HEK293 (cell line): Measurements from ENCODE around the gene RHBDL2.
A peak's percentile ranks its signal among the peaks of the same experiment; 100 is the strongest.

Experiments used
- CTCF ChIA-PET: fragments of 350-600 bp; formaldehyde crosslinking; extraction: SDS; loops from one replicate; lab custom pipeline; 2021; ENCODE audit warnings: antibody characterized with exemption; lab: Yijun Ruan, JAX
- POLR2A ChIA-PET: fragments of 300-600 bp; formaldehyde crosslinking; extraction: SDS; loops from one replicate; lab custom pipeline; 2020; ENCODE audit warnings: antibody characterized with exemption, inconsistent platforms; lab: Yijun Ruan, JAX
- H3K27ac ChIP-seq: fragments of 200-500 bp; sonication (Bioruptor generic); 2 replicates; pipeline ENCODE4 v1.5.1; 2014; ENCODE audit warnings: low read depth, low read length, control low read depth, inconsistent platforms; ENCODE audit errors: extremely low read depth
- H3K36me3 ChIP-seq, 2 experiments: fragments of 200-500 bp in 1 of 2; sonication (Bioruptor generic) in 1 of 2; 1 replicate in 1 of 2; 2 replicates in 1 of 2; pipeline ENCODE4 v1.5.1; 2014 to 2017; ENCODE audit warnings: inconsistent platforms in 2 of 2, low read length in 2 of 2; ENCODE audit not compliant: control insufficient read depth in 2 of 2, insufficient read depth in 1 of 2
- H3K4me1 ChIP-seq: fragments of 200-500 bp; sonication (Bioruptor generic); 2 replicates; pipeline ENCODE4 v1.5.1; 2014; ENCODE audit warnings: mild to moderate bottlenecking, low read length, inconsistent platforms; ENCODE audit not compliant: control insufficient read depth, insufficient read depth
- H3K4me3 ChIP-seq: 2 replicates; pipeline ENCODE4 v1.5.1; 2011; ENCODE audit warnings: low read depth, mild to moderate bottlenecking, control low read depth, low read length, moderate library complexity
- H3K9me3 ChIP-seq: fragments of 200-500 bp; sonication (Bioruptor generic); 2 replicates; pipeline ENCODE4 v1.5.1; 2014; ENCODE audit warnings: low read depth, low read length, inconsistent platforms; ENCODE audit not compliant: control insufficient read depth, insufficient read depth
- GLIS2 ChIP-seq: fragments of 450-650 bp; formaldehyde crosslinking; IDR thresholded peaks from 2 replicates; pipeline ENCODE4 v1.5.1; 2016; ENCODE audit warnings: missing biosample characterization, missing genetic modification characterization
- KLF1 ChIP-seq: fragments of 450-650 bp; formaldehyde crosslinking; IDR thresholded peaks from 2 replicates; pipeline ENCODE4 v1.5.1; 2016; ENCODE audit warnings: missing biosample characterization, missing genetic modification characterization
- KLF16 ChIP-seq: fragments of 450-650 bp; formaldehyde crosslinking; IDR thresholded peaks from 2 replicates; pipeline ENCODE4 v1.5.1; 2017; ENCODE audit warnings: missing biosample characterization, missing genetic modification characterization
- REST ChIP-seq: fragments of 450-650 bp; formaldehyde crosslinking; IDR thresholded peaks from 2 replicates; pipeline ENCODE4 v1.5.1; 2016; ENCODE audit warnings: missing biosample characterization, missing genetic modification characterization
- SP2 ChIP-seq: fragments of 450-650 bp; formaldehyde crosslinking; IDR thresholded peaks from 2 replicates; pipeline ENCODE4 v1.5.1; 2016; ENCODE audit warnings: missing biosample characterization, missing genetic modification characterization
- ZBTB11 ChIP-seq: fragments of 450-650 bp; formaldehyde crosslinking; conservative IDR thresholded peaks from 2 replicates; pipeline ENCODE4 v1.5.1; 2016; ENCODE audit warnings: low read depth, missing biosample characterization, missing genetic modification characterization
- ZNF146 ChIP-seq: fragments of 450-650 bp; formaldehyde crosslinking; IDR thresholded peaks from 2 replicates; pipeline ENCODE4 v1.5.1; 2016; ENCODE audit warnings: missing biosample characterization, missing genetic modification characterization
- ZNF16 ChIP-seq: fragments of 450-650 bp; formaldehyde crosslinking; IDR thresholded peaks from 2 replicates; pipeline ENCODE4 v1.5.1; 2016; ENCODE audit warnings: low read depth, missing biosample characterization, missing genetic modification characterization
- ZNF18 ChIP-seq: fragments of 450-650 bp; formaldehyde crosslinking; IDR thresholded peaks from 2 replicates; pipeline ENCODE4 v1.5.1; 2016; ENCODE audit warnings: missing biosample characterization, missing genetic modification characterization
- ZNF19 ChIP-seq: fragments of 450-650 bp; formaldehyde crosslinking; IDR thresholded peaks from 2 replicates; pipeline ENCODE4; 2016; ENCODE audit warnings: missing biosample characterization, missing genetic modification characterization, low read depth
- ZNF223 ChIP-seq: fragments of 450-650 bp; formaldehyde crosslinking; IDR thresholded peaks from 2 replicates; pipeline ENCODE4 v1.5.1; 2016; ENCODE audit warnings: missing biosample characterization, missing genetic modification characterization
- ZNF274 ChIP-seq, 2 experiments: fragments of 200-500 bp in 1 of 2; fragments of 450-650 bp in 1 of 2; sonication (Bioruptor generic) in 1 of 2; formaldehyde crosslinking in 1 of 2; IDR thresholded peaks; 2 replicates each; pipeline versions ENCODE4 v1.5.1 to v1.6.1; 2014 to 2016; ENCODE audit warnings: borderline replicate concordance in 1 of 2, inconsistent platforms in 1 of 2, low read length in 1 of 2, missing biosample characterization in 1 of 2, missing genetic modification characterization in 1 of 2
- ZNF324 ChIP-seq: fragments of 450-650 bp; formaldehyde crosslinking; IDR thresholded peaks from 2 replicates; pipeline ENCODE4 v1.5.1; 2016; ENCODE audit warnings: missing biosample characterization, missing genetic modification characterization
- ZNF560 ChIP-seq: fragments of 450-650 bp; formaldehyde crosslinking; IDR thresholded peaks from 2 replicates; pipeline ENCODE4 v1.5.1; 2017; ENCODE audit warnings: missing biosample characterization, missing genetic modification characterization, borderline replicate concordance
- ZNF596 ChIP-seq: fragments of 450-650 bp; IDR thresholded peaks from 2 replicates; pipeline ENCODE4 v1.5.0; 2018; ENCODE audit warnings: missing biosample characterization, mild to moderate bottlenecking, missing genetic modification characterization, moderate library complexity
- ZNF624 ChIP-seq: fragments of 450-650 bp; formaldehyde crosslinking; IDR thresholded peaks from 2 replicates; pipeline ENCODE4 v1.5.1; 2017; ENCODE audit warnings: missing biosample characterization, missing genetic modification characterization
- ZNF76 ChIP-seq: fragments of 450-650 bp; formaldehyde crosslinking; IDR thresholded peaks from 2 replicates; pipeline ENCODE4; 2016; ENCODE audit warnings: low read depth, missing biosample characterization, missing genetic modification characterization, borderline replicate concordance
- ZNF777 ChIP-seq: fragments of 450-650 bp; formaldehyde crosslinking; IDR thresholded peaks from 2 replicates; pipeline ENCODE4 v1.5.1; 2017; ENCODE audit warnings: missing biosample characterization, missing genetic modification characterization, borderline replicate concordance

RHBDL2 gene

GRCh38 chr1:38932571-38932970 is 9.1 kb downstream of the RHBDL2 start:
- TF ChIP-seq ZNF16 (tag by site-specific recombination) (no peak), ZNF223 (tag by site-specific recombination) (no peak), REST (tag by site-specific recombination) (no peak), ZNF624 (tag by site-specific recombination) (no peak), ZNF324 (tag by site-specific recombination) (no peak), ZNF560 (tag by site-specific recombination) (no peak)
- TF ChIP-seq, all 188 proteins: peak for 0
- ChIA-PET POLR2A (no interaction called here), CTCF (interaction anchor here (0.6 kb wide), 1 partner anchor 98 kb away, joined by 4 read pairs; no protein-coding TSS in a partner anchor)
- Histone ChIP-seq H3K4me3 (no peak overlapping the region), H3K36me3 (no peaks in the 10 kb centered on the region), H3K4me1 (no peaks in the 10 kb centered on the region), H3K27ac (no peak overlapping the region), H3K9me3 (no peaks in the 10 kb centered on the region)

GRCh38 chr1:38929476-38929875 is 12.2 kb downstream of the RHBDL2 start:
- ChIA-PET POLR2A (no interaction called here), CTCF (interaction anchor here (0.7 kb wide), 1 partner anchor 200 kb away, joined by 3 read pairs; no protein-coding TSS in a partner anchor)
- TF ChIP-seq KLF1 (tag by site-specific recombination) (0 out of 2 replicates have a peak, but pooled peaks have one; percentile 20), ZNF274 (IDR thresholded peaks at IDR 0.05; ENCODE audit: low read length) (no peak), ZNF274 (tag by site-specific recombination; IDR thresholded peaks at IDR 0.05; ENCODE audit: borderline replicate concordance) (no peak), ZNF146 (tag by site-specific recombination) (no peak), ZNF777 (no peak), SP2 (tag by site-specific recombination) (peak; percentile 24; the same call in 1 of the 2 replicates)
- H3K4me1 ChIP-seq: no peaks in the 10 kb centered on the region
- no peaks in the 10 kb centered on the region for H3K9me3 ChIP-seq
- no peak overlapping the region for H3K27ac ChIP-seq
- no peak overlapping the region for H3K4me3 ChIP-seq
- no peaks in the 10 kb centered on the region for H3K36me3 ChIP-seq

- no peak overlapping the region for H3K27ac ChIP-seq
- H3K9me3 ChIP-seq: no peaks in the 10 kb centered on the region
- CTCF ChIA-PET: no interaction called here
- H3K36me3 ChIP-seq: no peaks in the 10 kb centered on the region
- H3K4me3 ChIP-seq: no peak overlapping the region
- H3K4me1 ChIP-seq: no peaks in the 10 kb centered on the region
- TF ChIP-seq GLIS2 (tag by site-specific recombination) (no peak), ZNF19 (no peak), ZNF76 (tag by site-specific recombination) (no peak), ZNF18 (no peak), ZBTB11 (tag by site-specific recombination) (no peak), ZNF596 (tag by site-specific recombination) (no peak), KLF16 (tag by site-specific recombination) (no peak)
- POLR2A ChIA-PET: no interaction called here
These were observed 12.6 kb downstream of the RHBDL2 start for GRCh38 chr1:38929054-38929453.
